PC-3 (cell line): ENCODE measurements around the gene ABO. TPM values are rescaled to one million over a fixed set of nuclear protein-coding genes. Genes with fewer than 3 reads are reported as not detected.
"Not testable (repeated sequence)": the region's sequence is repeated elsewhere in the genome, so short reads cannot be mapped to it uniquely, and the experiment has no call there.

Experiments used
- ATAC-seq: fragments of 200-7000 bp; cut with Tn5 transposase; 2 replicates; pipeline ENCODE4 v1.9.1; 2020; ENCODE audit warnings: mild to moderate bottlenecking, moderate library complexity
- BruUV-seq: library from RNA; stranded (reverse); fragments of 400-500 nt; replicated peaks from 2 replicates; lab custom pipeline; 2021; lab: Mats Ljungman, UMichigan
- CTCF ChIA-PET: fragments of 300-600 bp; sonication (Branson Sonifier 250); formaldehyde crosslinking; loops from one replicate; lab custom pipeline; 2022; ENCODE audit warnings: antibody characterized with exemption; lab: Charles Lee
- POLR2A ChIA-PET: fragments of 300-600 bp; sonication (Branson Sonifier 250); formaldehyde crosslinking; loops from one replicate; lab custom pipeline; 2022; ENCODE audit warnings: antibody characterized with exemption; ENCODE audit not compliant: unreplicated experiment; lab: Charles Lee
- DNase-seq: peaks from one replicate; pipeline ENCODE4 v3.0.0-alpha.2; 2015
- H2AFZ ChIP-seq: fragments of 300-600 bp; sonication (generic); 2 replicates; pipeline ENCODE4 v1.6.0; 2016; ENCODE audit warnings: antibody characterized with exemption, low read length
- H3F3A ChIP-seq: fragments of 300-600 bp; sonication (generic); one replicate; pipeline ENCODE4 v1.6.0; 2017; ENCODE audit warnings: antibody characterized with exemption, low read length, control low read depth, mild to moderate bottlenecking; ENCODE audit not compliant: unreplicated experiment
- H3K27ac ChIP-seq: fragments of 300-600 bp; sonication (generic); 2 replicates; pipeline ENCODE4 v1.5.1; 2016; ENCODE audit warnings: mild to moderate bottlenecking, low read length
- H3K27me3 ChIP-seq: fragments of 300-600 bp; sonication (generic); 2 replicates; pipeline ENCODE4 v1.6.1; 2016; ENCODE audit warnings: low read length, mixed read lengths
- H3K36me3 ChIP-seq: fragments of 300-600 bp; sonication (generic); 2 replicates; pipeline ENCODE4 v1.6.1; 2016; ENCODE audit warnings: low read depth, mixed run types, low read length, mixed read lengths
- H3K4me1 ChIP-seq: fragments of 300-600 bp; sonication (generic); 2 replicates; pipeline ENCODE4 v1.5.1; 2016; ENCODE audit warnings: low read length; ENCODE audit not compliant: insufficient read depth
- H3K4me2 ChIP-seq: fragments of 300-600 bp; sonication (generic); 2 replicates; pipeline ENCODE4 v1.6.0; 2016; ENCODE audit warnings: low read length
- H3K4me3 ChIP-seq: fragments of 300-600 bp; sonication (generic); 2 replicates; pipeline ENCODE4 v1.5.1; 2016; ENCODE audit warnings: mild to moderate bottlenecking, low read length, mixed read lengths
- H3K79me2 ChIP-seq: fragments of 300-600 bp; sonication (generic); 2 replicates; pipeline ENCODE4 v1.6.1; 2017; ENCODE audit warnings: low read length, mixed read lengths
- H3K9ac ChIP-seq: fragments of 300-600 bp; sonication (generic); 2 replicates; pipeline ENCODE4 v1.6.0; 2016; ENCODE audit warnings: mild to moderate bottlenecking, low read length
- H3K9me2 ChIP-seq: fragments of 300-600 bp; sonication (generic); replicated peaks from 2 replicates; pipeline ENCODE4 v1.6.1; 2016; ENCODE audit warnings: mixed run types, low read length, mixed read lengths
- H3K9me3 ChIP-seq: fragments of 300-600 bp; sonication (generic); 2 replicates; pipeline ENCODE4 v1.6.1; 2016; ENCODE audit warnings: low read length, mixed read lengths
- H4K20me1 ChIP-seq: fragments of 300-600 bp; sonication (generic); 2 replicates; pipeline ENCODE4 v1.6.1; 2016; ENCODE audit warnings: low read length, mixed read lengths
- EZH2 ChIP-seq: fragments of 300-600 bp; sonication (generic); IDR thresholded peaks from one replicate; pipeline ENCODE4 v1.6.1; 2017; ENCODE audit warnings: antibody characterized with exemption, mild to moderate bottlenecking, low read length; ENCODE audit not compliant: unreplicated experiment
- EZH2phosphoT487 ChIP-seq: fragments of 300-600 bp; sonication (generic); IDR thresholded peaks from 2 replicates; pipeline ENCODE4 v1.6.1; 2018; ENCODE audit warnings: mild to moderate bottlenecking, antibody characterized with exemption, low read length, borderline replicate concordance
- intact Hi-C: fragments of 100-400 bp; cut with micrococcal nuclease; formaldehyde crosslinking; loops from 2 replicates; pipeline ENCODE4 v1.9.0; 2023
- total RNA-seq: library from RNA; depleted of rRNA; stranded (reverse); fragments of >200 nt; gene quantifications from 2 replicates; pipeline ENCODE4 v1.2.3, GENCODE V29; 2014
- TF ChIP-seq, protein P1 (sequence below): fragments of 300-600 bp; sonication (generic); conservative IDR thresholded peaks from 2 replicates; pipeline ENCODE4 v1.5.1; 2017; ENCODE audit warnings: antibody characterized with exemption, low read depth, mild to moderate bottlenecking, low read length

The ABO gene
- total RNA-seq, 1 experiment from 2014 or later, result not detected

DNA sequence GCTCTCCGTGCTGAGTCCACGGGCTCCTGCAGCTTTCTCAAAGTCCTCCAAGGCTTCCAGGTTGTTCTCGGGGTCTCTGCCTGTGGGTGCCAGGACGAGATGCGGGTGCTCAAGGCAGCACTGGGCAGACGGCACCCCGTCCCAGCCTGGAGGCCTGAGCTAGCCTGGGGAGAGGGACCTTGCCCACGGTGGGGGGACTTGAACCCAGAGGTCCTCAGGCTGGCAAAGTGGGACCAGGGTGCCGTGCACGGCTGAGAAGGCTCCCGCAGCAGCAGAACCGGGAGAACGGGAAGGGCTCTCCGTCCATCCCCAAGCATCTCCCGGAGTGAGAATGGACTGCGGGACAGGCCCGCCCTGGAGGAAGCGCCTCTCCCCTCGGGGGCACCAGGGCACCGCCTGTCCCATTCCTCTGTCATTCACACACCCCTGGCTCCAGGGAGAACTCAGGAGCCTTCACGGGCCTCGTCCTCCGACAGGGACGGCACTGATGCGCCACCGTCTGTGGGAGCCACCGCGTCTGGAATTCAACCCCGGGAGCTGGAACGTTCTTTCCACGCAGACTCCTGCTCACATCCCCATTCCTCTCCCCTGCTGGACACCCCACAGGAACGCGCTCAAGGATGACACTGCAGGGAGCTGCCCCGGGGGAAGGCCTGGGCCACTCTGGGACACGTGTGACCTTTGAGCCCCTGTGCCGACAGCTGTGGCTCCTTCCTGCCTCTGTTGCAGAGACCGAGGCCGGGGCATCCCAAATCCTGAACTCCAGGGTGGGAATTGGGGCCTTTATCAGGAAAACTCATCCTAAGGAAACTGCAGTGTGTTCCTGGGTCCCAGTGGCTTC lies 49.6 kb downstream of the ABO start:
- Histone ChIP-seq H3K9me2 (no peaks in the 10 kb centered on the region), H4K20me1 (no peaks in the 10 kb centered on the region), H3K4me3 (no peak overlapping the region), H3K9me3 (no peaks in the 10 kb centered on the region), H3K79me2 (no peaks in the 10 kb centered on the region), H3K36me3 (no peaks in the 10 kb centered on the region), H3K27me3 (no peaks in the 10 kb centered on the region), H3K27ac (no peak overlapping the region), H3K9ac (no peak overlapping the region), H3F3A (no peaks in the 10 kb centered on the region), H2AFZ (no peak overlapping the region), H3K4me2 (no peak overlapping the region), H3K4me1 (no peaks in the 10 kb centered on the region)
- CTCF ChIA-PET, result no interaction called here
- no peak for ATAC-seq
- POLR2A ChIA-PET, result no interaction called here
- no TSS peak for BruUV-seq
- TF ChIP-seq, protein P1, sequence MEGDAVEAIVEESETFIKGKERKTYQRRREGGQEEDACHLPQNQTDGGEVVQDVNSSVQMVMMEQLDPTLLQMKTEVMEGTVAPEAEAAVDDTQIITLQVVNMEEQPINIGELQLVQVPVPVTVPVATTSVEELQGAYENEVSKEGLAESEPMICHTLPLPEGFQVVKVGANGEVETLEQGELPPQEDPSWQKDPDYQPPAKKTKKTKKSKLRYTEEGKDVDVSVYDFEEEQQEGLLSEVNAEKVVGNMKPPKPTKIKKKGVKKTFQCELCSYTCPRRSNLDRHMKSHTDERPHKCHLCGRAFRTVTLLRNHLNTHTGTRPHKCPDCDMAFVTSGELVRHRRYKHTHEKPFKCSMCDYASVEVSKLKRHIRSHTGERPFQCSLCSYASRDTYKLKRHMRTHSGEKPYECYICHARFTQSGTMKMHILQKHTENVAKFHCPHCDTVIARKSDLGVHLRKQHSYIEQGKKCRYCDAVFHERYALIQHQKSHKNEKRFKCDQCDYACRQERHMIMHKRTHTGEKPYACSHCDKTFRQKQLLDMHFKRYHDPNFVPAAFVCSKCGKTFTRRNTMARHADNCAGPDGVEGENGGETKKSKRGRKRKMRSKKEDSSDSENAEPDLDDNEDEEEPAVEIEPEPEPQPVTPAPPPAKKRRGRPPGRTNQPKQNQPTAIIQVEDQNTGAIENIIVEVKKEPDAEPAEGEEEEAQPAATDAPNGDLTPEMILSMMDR, result no peak
- no peak for TF ChIP-seq EZH2
- no peak for TF ChIP-seq EZH2phosphoT487
- no peak for DNase-seq
- intact Hi-C loops, result no loop called here

DNA sequence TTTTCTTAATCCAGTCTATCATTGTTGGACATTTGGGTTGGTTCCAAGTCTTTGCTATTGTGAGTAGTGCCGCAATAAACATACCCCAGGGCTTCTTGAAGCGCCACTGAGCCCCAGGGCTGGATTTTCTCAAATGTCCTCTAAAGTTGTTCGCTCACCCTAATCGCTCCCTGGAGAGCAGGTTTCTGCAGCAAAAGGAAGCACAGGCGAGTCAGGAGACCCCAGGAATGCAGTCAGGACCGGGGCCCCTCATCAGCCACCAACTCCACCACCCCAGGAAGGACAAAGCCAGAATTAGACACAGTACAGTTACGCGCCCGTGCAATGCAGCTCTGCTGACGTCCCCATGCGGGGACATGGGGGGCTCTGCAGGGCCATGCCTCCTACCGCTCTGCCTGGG lies 50.2 kb downstream of the ABO start:
- intact Hi-C loops, result no loop called here

DNA sequence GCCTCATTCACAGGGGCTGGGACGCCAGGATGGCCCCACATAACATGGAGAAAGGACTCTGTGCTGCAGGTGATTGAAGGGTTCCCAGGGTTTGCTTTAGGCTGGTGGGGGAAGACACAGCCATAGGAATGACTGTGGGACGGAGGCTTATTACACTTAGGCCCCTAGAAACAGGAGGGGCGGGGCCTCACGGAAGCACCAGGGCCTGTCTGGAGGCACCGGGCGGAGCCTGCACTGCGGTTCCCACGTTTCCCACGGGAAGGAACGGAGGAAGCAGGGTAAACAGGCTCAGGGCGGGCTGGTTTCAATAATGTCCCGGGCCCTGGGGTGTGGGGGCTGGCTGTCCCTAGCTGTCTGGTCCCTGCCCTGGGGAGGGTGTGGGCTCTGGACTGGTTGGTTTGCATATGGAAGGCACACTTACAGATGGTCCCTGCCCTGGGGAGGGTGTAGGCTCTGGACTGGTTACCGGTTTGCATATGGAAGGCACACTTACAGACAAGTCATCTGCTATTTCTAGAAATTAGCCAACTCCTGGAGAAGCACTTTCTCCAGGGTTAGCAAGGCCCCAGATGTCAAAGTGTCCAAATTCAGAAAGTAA lies 51.7 kb downstream of the ABO start:
- H3K27ac ChIP-seq, H3K36me3 ChIP-seq, BruUV-seq, intact Hi-C loops, H3K4me3 ChIP-seq, H3K79me2 ChIP-seq, POLR2A ChIA-PET, ATAC-seq, H3F3A ChIP-seq, H3K9me2 ChIP-seq, H3K4me1 ChIP-seq, DNase-seq, H3K9me3 ChIP-seq, CTCF ChIA-PET, H3K27me3 ChIP-seq, H3K9ac ChIP-seq, H4K20me1 ChIP-seq, H2AFZ ChIP-seq, H3K4me2 ChIP-seq: not testable (repeated sequence)

More for the DNA sequence above, 50.2 kb downstream of the ABO start:
- no peaks in the 10 kb centered on the region for H4K20me1 ChIP-seq
- no peaks in the 10 kb centered on the region for H3K27me3 ChIP-seq
- DNase-seq (no peak), ATAC-seq (no peak)
- no peak overlapping the region for H3K4me3 ChIP-seq
- H3K79me2 ChIP-seq, result no peaks in the 10 kb centered on the region
- TF ChIP-seq, protein P1, result no peak
- TF ChIP-seq EZH2 (no peak), EZH2phosphoT487 (no peak)
- no peak overlapping the region for H3K9ac ChIP-seq
- no peak overlapping the region for H3K4me2 ChIP-seq
- ChIA-PET POLR2A (no interaction called here), CTCF (no interaction called here)
- no peaks in the 10 kb centered on the region for H3K36me3 ChIP-seq
- H3F3A ChIP-seq, result no peaks in the 10 kb centered on the region
- H3K27ac ChIP-seq, result no peak overlapping the region
- H3K9me3 ChIP-seq, result no peaks in the 10 kb centered on the region
- no TSS peak for BruUV-seq
- H2AFZ ChIP-seq, result no peak overlapping the region
- no peaks in the 10 kb centered on the region for H3K4me1 ChIP-seq
- H3K9me2 ChIP-seq, result no peaks in the 10 kb centered on the region

DNA sequence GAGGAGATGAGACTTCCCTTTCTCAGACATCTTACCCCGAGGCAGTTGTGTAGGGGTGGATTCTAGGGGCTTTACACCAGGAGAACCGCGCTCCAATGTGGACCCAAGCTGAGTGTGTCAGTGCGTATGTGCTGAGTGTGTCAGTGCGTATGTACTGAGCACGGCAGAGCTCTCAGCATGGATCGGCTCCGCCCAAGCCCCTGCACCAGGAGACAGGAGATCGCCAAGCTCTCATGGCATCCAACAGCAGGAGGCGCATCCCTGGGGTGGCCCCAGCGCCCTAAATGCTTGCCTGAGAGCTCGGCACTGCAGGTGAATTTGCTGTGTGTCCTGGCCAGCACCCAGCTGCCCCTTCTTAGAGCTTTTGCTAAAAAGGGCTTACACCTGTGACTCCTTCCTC lies 53.0 kb downstream of the ABO start:
- H3K9ac ChIP-seq, DNase-seq, H3K27me3 ChIP-seq, H3K4me3 ChIP-seq, H3K79me2 ChIP-seq, H3K36me3 ChIP-seq, intact Hi-C loops, H3F3A ChIP-seq, BruUV-seq, H3K9me3 ChIP-seq, ATAC-seq, H4K20me1 ChIP-seq, H3K27ac ChIP-seq, H3K4me1 ChIP-seq, H3K4me2 ChIP-seq, POLR2A ChIA-PET, H2AFZ ChIP-seq, CTCF ChIA-PET, H3K9me2 ChIP-seq: not testable (repeated sequence)
